AG10803 (cell line): ENCODE results near the gene CYP1B1.

Source experiments
- DNase-seq: peaks from one replicate; pipeline ENCODE4 v3.0.0; 2010; ENCODE audit warnings: low read depth
- H3K4me3 ChIP-seq: 2 replicates; pipeline ENCODE4 v1.5.1; 2011; ENCODE audit warnings: mild to moderate bottlenecking, low read length, control low read depth
- TF ChIP-seq, protein P1 (sequence below): conservative IDR thresholded peaks from 2 replicates; pipeline ENCODE4 v1.5.1; 2011; ENCODE audit warnings: mild to moderate bottlenecking, low read length, control low read depth, inconsistent platforms

CYP1B1 gene

GRCh38 chr2:38070438-38070837, 5.5 kb downstream of the CYP1B1 start:
- peak overlapping the region; percentile 28 for H3K4me3 ChIP-seq
- TF ChIP-seq, protein P1, sequence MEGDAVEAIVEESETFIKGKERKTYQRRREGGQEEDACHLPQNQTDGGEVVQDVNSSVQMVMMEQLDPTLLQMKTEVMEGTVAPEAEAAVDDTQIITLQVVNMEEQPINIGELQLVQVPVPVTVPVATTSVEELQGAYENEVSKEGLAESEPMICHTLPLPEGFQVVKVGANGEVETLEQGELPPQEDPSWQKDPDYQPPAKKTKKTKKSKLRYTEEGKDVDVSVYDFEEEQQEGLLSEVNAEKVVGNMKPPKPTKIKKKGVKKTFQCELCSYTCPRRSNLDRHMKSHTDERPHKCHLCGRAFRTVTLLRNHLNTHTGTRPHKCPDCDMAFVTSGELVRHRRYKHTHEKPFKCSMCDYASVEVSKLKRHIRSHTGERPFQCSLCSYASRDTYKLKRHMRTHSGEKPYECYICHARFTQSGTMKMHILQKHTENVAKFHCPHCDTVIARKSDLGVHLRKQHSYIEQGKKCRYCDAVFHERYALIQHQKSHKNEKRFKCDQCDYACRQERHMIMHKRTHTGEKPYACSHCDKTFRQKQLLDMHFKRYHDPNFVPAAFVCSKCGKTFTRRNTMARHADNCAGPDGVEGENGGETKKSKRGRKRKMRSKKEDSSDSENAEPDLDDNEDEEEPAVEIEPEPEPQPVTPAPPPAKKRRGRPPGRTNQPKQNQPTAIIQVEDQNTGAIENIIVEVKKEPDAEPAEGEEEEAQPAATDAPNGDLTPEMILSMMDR, result no peak

GRCh38 chr2:38068234-38068633, 7.7 kb downstream of the CYP1B1 start:
- TF ChIP-seq, protein P1, result no peak
- H3K4me3 ChIP-seq, result 0 out of 2 replicates have a peak overlapping the region, but pooled peaks have one; percentile 1
- DNase-seq, result no peak

More at GRCh38 chr2:38070438-38070837, 5.5 kb downstream of the CYP1B1 start:
- DNase-seq, result no peak

GRCh38 chr2:38066421-38067115, 9.4 kb downstream of the CYP1B1 start:
- TF ChIP-seq, protein P1, result no peak
- H3K4me3 ChIP-seq, result no peak overlapping the region
- no peak for DNase-seq

DNA sequence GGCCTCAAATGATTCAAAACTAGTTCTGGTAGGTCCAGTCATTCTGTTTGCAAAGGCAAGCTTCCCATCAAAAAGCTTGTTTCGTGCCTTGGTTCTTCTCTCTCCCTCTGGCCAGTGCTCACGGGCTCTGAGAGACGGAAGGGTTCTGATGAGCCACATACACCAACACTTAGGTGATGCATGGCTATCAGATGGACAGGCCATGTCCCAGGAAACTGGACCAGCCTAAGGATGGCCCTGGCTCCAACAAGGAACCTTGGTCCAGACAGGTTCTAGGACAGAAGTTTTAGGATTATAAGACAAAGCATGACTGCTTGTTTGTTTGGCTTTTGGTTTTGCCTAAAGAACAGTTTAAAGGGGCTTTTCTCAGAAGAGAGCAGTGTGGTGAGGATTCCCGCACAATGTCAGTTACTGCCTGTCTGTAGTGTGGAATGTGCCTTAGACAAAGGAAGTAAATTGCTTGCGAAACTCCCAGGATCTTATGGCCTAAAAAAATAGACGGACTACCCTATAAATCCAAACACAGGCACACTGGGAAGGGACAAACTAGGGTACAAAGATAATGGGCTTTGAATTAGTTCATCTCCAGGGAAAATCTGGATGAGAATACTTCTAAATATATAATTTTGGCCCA, 10.3 kb downstream of the CYP1B1 start:
- H3K4me3 ChIP-seq, result no peak overlapping the region
- DNase-seq, result no peak
- TF ChIP-seq, protein P1, result no peak

DNA sequence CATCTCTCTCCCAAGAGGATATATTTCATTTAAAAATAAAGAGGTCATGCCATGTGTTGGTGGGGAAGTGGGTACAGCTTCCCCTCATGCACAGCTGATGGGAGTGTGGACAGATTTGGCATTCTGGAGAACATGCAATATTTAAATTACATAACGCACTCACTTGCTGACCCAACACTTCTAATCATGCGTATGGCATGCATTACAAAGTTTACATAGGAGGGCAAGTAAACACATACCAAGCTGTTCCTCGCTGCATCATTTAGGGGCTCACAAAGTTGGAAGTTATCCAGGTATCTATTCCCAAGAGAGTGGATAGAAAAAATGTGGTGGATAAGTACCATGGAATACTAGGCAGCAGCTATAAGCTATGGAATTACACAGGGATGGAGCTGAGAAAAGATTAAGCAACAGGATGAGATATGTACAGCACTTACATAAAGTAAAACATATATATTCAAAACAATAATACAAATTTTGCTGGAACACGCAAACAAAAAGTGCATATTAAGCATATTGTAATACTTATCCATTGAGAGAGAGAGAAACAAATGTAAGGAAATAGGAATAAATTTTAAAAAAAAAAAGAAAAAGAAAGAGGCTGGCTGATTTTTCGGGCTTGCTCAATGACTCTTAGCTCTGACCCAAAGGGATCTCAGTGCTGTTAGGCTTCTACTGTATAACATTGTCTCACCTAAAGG, 11.0 kb downstream of the CYP1B1 start:
- H3K4me3 ChIP-seq, result no peak overlapping the region
- DNase-seq, result no peak
- TF ChIP-seq, protein P1, result no peak

DNA sequence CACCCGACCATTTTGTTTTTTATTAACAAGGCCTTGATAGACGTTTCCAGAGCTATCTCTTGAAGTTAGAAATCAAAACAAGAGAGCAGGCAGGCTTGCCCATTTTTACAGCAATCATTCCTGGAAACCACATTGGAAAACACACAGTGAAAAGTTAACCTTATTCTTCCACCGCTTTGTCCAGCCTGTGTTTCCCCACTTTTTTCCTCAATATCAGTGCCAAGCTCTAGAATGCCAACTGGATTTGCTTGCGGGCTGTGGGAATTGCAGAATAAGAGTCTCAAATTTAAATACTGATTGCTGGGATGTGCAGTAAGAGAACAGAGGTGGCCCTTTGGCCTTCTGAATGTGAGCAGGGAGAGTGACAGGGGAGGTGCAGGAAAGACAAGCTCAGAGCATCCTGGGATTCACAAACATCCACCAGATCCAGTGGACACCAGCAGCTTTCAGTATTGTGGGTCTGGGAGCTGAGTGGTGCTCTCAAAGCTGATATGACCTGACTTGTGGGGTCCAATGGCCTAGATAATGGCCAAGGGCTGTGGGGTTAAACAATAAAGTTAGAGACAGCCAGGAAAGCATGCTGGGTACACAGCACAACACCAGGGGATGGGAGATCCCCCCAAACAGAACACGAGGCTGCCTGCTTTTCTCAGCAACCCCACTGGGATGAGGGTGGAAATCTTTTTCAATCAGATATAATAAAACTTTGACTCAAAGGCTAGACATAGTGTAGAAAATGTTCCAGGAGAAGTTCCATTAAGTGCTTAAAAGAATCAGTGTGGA, 15.5 kb downstream of the CYP1B1 start:
- no peak overlapping the region for H3K4me3 ChIP-seq
- no peak for DNase-seq
- TF ChIP-seq, protein P1, result no peak
